HepG2 (cell line): ENCODE data around the gene GABARAPL2. TPM values are rescaled to one million over a fixed set of nuclear protein-coding genes. Genes with fewer than 3 reads are reported as not detected.

ENCODE experiments used
- BRD4 ChIP-seq: sonication (generic); formaldehyde crosslinking; IDR thresholded peaks from 2 replicates; pipeline ENCODE4 v1.4.0; 2020; ENCODE audit warnings: missing genetic modification reagents
- JUNB ChIP-seq: sonication (generic); formaldehyde crosslinking; IDR thresholded peaks from 2 replicates; pipeline ENCODE4 v1.8.0; 2022; ENCODE audit warnings: missing genetic modification reagents, mild to moderate bottlenecking, borderline replicate concordance
- MTA3 ChIP-seq: sonication (generic); formaldehyde crosslinking; IDR thresholded peaks from 2 replicates; pipeline ENCODE4 v1.4.0; 2020; ENCODE audit warnings: missing genetic modification reagents
- MXI1 ChIP-seq: IDR thresholded peaks from 3 replicates; pipeline ENCODE4 v1.6.1; 2012; ENCODE audit warnings: low read depth, low read length, inconsistent platforms, borderline replicate concordance
- PCBP2 ChIP-seq: fragments of 200-400 bp; formaldehyde crosslinking; optimal IDR thresholded peaks from 2 replicates; pipeline ENCODE3; 2018; ENCODE audit warnings: low read length, low read depth; ENCODE audit not compliant: poor library complexity, severe bottlenecking
- PITX1 ChIP-seq: sonication (generic); formaldehyde crosslinking; IDR thresholded peaks from 2 replicates; pipeline ENCODE4 v1.5.1; 2020; ENCODE audit warnings: mild to moderate bottlenecking, missing genetic modification reagents
- SP1 ChIP-seq, 2 experiments: fragments of 450-650 bp in 1 of 2; sonication (generic) in 1 of 2; formaldehyde crosslinking in 1 of 2; IDR thresholded peaks; 2 replicates each; pipeline versions ENCODE4 v1.4.0 to v1.6.1; 2016 to 2020; ENCODE audit warnings: missing genetic modification reagents in 1 of 2
- SRSF4 ChIP-seq: fragments of 200-400 bp; formaldehyde crosslinking; IDR thresholded peaks from one replicate; pipeline ENCODE4 v1.6.1; 2018; ENCODE audit warnings: mild to moderate bottlenecking, low read depth, low read length, moderate library complexity; ENCODE audit not compliant: poor library complexity, severe bottlenecking
- ZNF33B ChIP-seq: sonication (generic); formaldehyde crosslinking; IDR thresholded peaks from 2 replicates; pipeline ENCODE4 v1.5.1; 2020; ENCODE audit warnings: mild to moderate bottlenecking, missing genetic modification reagents
- ZNF577 ChIP-seq: sonication (generic); formaldehyde crosslinking; IDR thresholded peaks from 2 replicates; pipeline ENCODE4 v1.4.0; 2020; ENCODE audit warnings: mild to moderate bottlenecking, low read depth, missing genetic modification reagents, borderline replicate concordance
- ZNF629 ChIP-seq: sonication (generic); formaldehyde crosslinking; conservative IDR thresholded peaks from 2 replicates; pipeline ENCODE4 v1.5.0; 2020; ENCODE audit warnings: missing genetic modification reagents
- ZNF788 ChIP-seq: sonication (generic); formaldehyde crosslinking; IDR thresholded peaks from 2 replicates; pipeline ENCODE4 v1.5.0; 2020; ENCODE audit warnings: mild to moderate bottlenecking, missing genetic modification reagents, borderline replicate concordance
- polyA plus RNA-seq, 8 experiments: library from polyadenylated mRNA; depleted of rRNA in 3 of 8; stranded (reverse) in 7 of 8; unstranded in 1 of 8; fragments of >200 nt; fragmentation: Illumina TruSeq in 4 of 8; extraction: Trizol in 4 of 8; gene quantifications; 2 replicates each; pipeline versions ENCODE4 v1.2.1 to v1.2.3, GENCODE V29; 2011 to 2016; ENCODE audit warnings: low read depth in 4 of 8, missing spikeins in 1 of 8, mixed read lengths in 1 of 8; ENCODE audit not compliant: insufficient read depth in 1 of 8
- total RNA-seq, 5 experiments: library from RNA; depleted of rRNA; stranded (reverse); fragments of >200 nt; fragmentation: Illumina TruSeq; extraction: Trizol; gene quantifications; 2 replicates each; pipeline ENCODE4 v1.2.3, GENCODE V29; 2016; ENCODE audit warnings: low read depth in 1 of 5
- TF ChIP-seq, protein P1 (sequence below): sonication (generic); formaldehyde crosslinking; IDR thresholded peaks from 2 replicates; pipeline ENCODE4 v1.4.0; 2020; ENCODE audit warnings: missing genetic modification reagents, borderline replicate concordance
- TF ChIP-seq, protein P2 (sequence below): sonication (generic); formaldehyde crosslinking; IDR thresholded peaks from 2 replicates; pipeline ENCODE4 v1.4.0; 2020; ENCODE audit warnings: missing genetic modification reagents
- TF ChIP-seq, protein P3 (sequence below): sonication (generic); formaldehyde crosslinking; IDR thresholded peaks from 2 replicates; pipeline ENCODE4 v1.8.1; 2023; ENCODE audit warnings: missing genetic modification reagents, inconsistent platforms, borderline replicate concordance
- TF ChIP-seq, protein P4 (sequence below): IDR thresholded peaks from 2 replicates; pipeline ENCODE4 v1.6.1; 2016; ENCODE audit warnings: low read depth, missing genetic modification reagents, missing compliant biosample characterization

The GABARAPL2 gene
- total and polyA plus RNA-seq, 2 of the 13 experiments (the other 11 are each of a cell fraction or from before 2014, with no cell fraction given): 76.4 to 83.0 TPM

DNA sequence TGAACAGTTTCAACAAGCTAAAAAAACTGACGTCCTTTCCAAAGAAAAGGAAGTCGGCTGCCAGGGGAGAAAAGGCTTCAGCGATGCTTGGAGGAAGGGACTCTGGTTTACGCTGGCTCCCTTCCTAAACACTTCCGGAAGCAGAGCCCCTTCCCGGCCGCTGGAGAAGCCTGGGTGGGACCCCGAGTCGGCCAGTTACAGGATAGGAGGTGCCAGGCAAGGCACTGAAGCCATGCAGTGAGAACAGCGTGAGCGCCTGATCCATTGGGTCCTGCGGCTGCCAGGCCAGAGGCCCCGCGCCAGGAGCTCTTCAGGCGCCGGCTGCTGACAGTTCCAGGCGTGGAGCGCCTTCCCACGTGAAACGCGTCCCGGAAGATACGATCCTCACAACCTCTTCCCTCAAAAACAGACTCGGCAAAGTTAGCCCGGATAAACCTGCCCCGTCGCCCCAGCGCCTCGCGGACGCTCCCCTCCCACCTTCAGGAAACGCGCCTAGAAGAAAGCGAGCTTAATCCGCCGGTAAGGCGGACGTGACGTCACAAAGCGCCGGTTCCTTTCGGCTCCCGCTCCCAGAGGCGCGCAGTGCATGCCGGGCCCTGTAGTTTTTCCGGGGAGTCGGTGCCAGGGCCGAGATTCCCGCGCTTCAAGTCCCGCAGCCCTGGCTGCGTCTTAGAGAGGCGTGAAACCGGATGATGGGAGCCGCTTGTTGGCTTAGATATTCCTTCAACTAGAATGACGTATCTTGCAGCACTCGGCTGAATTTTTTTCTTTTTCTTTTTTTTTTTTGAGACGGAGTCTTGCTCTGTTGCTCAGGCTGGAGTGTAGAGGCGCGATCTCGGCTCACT lies 56.8 kb downstream of the GABARAPL2 start, which contains the start of gene ADAT1 (continued):
- TF ChIP-seq, protein P1, sequence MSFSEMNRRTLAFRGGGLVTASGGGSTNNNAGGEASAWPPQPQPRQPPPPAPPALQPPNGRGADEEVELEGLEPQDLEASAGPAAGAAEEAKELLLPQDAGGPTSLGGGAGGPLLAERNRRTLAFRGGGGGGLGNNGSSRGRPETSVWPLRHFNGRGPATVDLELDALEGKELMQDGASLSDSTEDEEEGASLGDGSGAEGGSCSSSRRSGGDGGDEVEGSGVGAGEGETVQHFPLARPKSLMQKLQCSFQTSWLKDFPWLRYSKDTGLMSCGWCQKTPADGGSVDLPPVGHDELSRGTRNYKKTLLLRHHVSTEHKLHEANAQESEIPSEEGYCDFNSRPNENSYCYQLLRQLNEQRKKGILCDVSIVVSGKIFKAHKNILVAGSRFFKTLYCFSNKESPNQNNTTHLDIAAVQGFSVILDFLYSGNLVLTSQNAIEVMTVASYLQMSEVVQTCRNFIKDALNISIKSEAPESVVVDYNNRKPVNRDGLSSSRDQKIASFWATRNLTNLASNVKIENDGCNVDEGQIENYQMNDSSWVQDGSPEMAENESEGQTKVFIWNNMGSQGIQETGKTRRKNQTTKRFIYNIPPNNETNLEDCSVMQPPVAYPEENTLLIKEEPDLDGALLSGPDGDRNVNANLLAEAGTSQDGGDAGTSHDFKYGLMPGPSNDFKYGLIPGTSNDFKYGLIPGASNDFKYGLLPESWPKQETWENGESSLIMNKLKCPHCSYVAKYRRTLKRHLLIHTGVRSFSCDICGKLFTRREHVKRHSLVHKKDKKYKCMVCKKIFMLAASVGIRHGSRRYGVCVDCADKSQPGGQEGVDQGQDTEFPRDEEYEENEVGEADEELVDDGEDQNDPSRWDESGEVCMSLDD (CRISPR knock-in tag): no peak
- TF ChIP-seq PITX1 (CRISPR knock-in tag): peak; percentile 96
- TF ChIP-seq BRD4: no peak
- TF ChIP-seq PCBP2: no peak
- no peak for TF ChIP-seq SRSF4
- TF ChIP-seq ZNF629 (CRISPR knock-in tag): 0 out of 2 replicates have a peak, but pooled peaks have one; percentile 11
- TF ChIP-seq, protein P2, sequence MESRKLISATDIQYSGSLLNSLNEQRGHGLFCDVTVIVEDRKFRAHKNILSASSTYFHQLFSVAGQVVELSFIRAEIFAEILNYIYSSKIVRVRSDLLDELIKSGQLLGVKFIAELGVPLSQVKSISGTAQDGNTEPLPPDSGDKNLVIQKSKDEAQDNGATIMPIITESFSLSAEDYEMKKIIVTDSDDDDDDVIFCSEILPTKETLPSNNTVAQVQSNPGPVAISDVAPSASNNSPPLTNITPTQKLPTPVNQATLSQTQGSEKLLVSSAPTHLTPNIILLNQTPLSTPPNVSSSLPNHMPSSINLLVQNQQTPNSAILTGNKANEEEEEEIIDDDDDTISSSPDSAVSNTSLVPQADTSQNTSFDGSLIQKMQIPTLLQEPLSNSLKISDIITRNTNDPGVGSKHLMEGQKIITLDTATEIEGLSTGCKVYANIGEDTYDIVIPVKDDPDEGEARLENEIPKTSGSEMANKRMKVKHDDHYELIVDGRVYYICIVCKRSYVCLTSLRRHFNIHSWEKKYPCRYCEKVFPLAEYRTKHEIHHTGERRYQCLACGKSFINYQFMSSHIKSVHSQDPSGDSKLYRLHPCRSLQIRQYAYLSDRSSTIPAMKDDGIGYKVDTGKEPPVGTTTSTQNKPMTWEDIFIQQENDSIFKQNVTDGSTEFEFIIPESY (CRISPR knock-in tag): no peak
- TF ChIP-seq ZNF577 (CRISPR knock-in tag): no peak
- TF ChIP-seq, protein P3, sequence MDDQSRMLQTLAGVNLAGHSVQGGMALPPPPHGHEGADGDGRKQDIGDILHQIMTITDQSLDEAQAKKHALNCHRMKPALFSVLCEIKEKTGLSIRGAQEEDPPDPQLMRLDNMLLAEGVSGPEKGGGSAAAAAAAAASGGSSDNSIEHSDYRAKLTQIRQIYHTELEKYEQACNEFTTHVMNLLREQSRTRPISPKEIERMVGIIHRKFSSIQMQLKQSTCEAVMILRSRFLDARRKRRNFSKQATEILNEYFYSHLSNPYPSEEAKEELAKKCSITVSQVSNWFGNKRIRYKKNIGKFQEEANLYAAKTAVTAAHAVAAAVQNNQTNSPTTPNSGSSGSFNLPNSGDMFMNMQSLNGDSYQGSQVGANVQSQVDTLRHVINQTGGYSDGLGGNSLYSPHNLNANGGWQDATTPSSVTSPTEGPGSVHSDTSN (CRISPR knock-in tag): no peak
- no peak for TF ChIP-seq ZNF33B (CRISPR knock-in tag)
- TF ChIP-seq JUNB (CRISPR knock-in tag): no peak
- TF ChIP-seq, protein P4, sequence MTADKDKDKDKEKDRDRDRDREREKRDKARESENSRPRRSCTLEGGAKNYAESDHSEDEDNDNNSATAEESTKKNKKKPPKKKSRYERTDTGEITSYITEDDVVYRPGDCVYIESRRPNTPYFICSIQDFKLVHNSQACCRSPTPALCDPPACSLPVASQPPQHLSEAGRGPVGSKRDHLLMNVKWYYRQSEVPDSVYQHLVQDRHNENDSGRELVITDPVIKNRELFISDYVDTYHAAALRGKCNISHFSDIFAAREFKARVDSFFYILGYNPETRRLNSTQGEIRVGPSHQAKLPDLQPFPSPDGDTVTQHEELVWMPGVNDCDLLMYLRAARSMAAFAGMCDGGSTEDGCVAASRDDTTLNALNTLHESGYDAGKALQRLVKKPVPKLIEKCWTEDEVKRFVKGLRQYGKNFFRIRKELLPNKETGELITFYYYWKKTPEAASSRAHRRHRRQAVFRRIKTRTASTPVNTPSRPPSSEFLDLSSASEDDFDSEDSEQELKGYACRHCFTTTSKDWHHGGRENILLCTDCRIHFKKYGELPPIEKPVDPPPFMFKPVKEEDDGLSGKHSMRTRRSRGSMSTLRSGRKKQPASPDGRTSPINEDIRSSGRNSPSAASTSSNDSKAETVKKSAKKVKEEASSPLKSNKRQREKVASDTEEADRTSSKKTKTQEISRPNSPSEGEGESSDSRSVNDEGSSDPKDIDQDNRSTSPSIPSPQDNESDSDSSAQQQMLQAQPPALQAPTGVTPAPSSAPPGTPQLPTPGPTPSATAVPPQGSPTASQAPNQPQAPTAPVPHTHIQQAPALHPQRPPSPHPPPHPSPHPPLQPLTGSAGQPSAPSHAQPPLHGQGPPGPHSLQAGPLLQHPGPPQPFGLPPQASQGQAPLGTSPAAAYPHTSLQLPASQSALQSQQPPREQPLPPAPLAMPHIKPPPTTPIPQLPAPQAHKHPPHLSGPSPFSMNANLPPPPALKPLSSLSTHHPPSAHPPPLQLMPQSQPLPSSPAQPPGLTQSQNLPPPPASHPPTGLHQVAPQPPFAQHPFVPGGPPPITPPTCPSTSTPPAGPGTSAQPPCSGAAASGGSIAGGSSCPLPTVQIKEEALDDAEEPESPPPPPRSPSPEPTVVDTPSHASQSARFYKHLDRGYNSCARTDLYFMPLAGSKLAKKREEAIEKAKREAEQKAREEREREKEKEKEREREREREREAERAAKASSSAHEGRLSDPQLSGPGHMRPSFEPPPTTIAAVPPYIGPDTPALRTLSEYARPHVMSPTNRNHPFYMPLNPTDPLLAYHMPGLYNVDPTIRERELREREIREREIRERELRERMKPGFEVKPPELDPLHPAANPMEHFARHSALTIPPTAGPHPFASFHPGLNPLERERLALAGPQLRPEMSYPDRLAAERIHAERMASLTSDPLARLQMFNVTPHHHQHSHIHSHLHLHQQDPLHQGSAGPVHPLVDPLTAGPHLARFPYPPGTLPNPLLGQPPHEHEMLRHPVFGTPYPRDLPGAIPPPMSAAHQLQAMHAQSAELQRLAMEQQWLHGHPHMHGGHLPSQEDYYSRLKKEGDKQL: peak; percentile 35; the same call in 1 of the 2 replicates
- peak; percentile 71; the same call in 1 of the 2 replicates for TF ChIP-seq SP1 (IDR thresholded peaks at IDR 0.05)
- 0 out of 2 replicates have a peak, but pooled peaks have one; percentile 48 for TF ChIP-seq SP1 (CRISPR knock-in tag; IDR thresholded peaks at IDR 0.05)
- TF ChIP-seq MXI1: peak; percentile 100; the same call in 2 of the 3 replicates
- TF ChIP-seq MTA3: no peak
- TF ChIP-seq ZNF788 (CRISPR knock-in tag): peak; percentile 90; the same call in 1 of the 2 replicates
